ENCODE data around the gene BATF. TPM values are rescaled to one million over a fixed set of nuclear protein-coding genes. Genes with fewer than 3 reads are reported as not detected.

The BATF gene
- polyA plus RNA-seq, 1 of the 3 experiments (the other 2 are of a cell fraction), result not detected

- Histone ChIP-seq H4K20me1 (ENCODE audit: insufficient read depth) (no peaks in the 10 kb centered on the region), H2AFZ (ENCODE audit: low read depth) (no peak overlapping the region), H3K9ac (no peak overlapping the region), H3F3A (replicated peaks; ENCODE audit: insufficient read depth) (no peaks in the 10 kb centered on the region), H3K27ac (ENCODE audit: low read depth in 2 of 2, low read length in 1 of 2) (no peak overlapping the region), H3K79me2 (ENCODE audit: insufficient read depth) (no peaks in the 10 kb centered on the region), H3K4me2 (no peak overlapping the region), H3K4me1 (ENCODE audit: control insufficient read depth in 1 of 2, insufficient read depth in 2 of 2, low read depth in 1 of 2, low read length in 1 of 2) (no peaks in the 10 kb centered on the region), H3K36me3 (replicated peaks in 1 of 2; ENCODE audit: control insufficient read depth in 1 of 2, insufficient read depth in 2 of 2, low read length in 1 of 2) (no peaks in the 10 kb centered on the region), H3K9me2 (no peaks in the 10 kb centered on the region), H3K27me3 (ENCODE audit: insufficient read depth) (no peaks in the 10 kb centered on the region), H3K9me3 (no peaks in the 10 kb centered on the region), H3K4me3 (ENCODE audit: low read depth in 2 of 2, low read length in 1 of 2) (no peak overlapping the region)
- 56% methylated on average over 7 of the region's 7 CpGs for WGBS (ENCODE audit: low lambda C conversion rate)
- POLR2A ChIA-PET, result no interaction called here
- TF ChIP-seq ZBTB33 (IDR thresholded peaks at IDR 0.05; ENCODE audit: borderline replicate concordance, low read depth), result no peak
- CTCF ChIA-PET, result interaction anchor here (0.9 to 10.4 kb wide), 10 partner anchors 9 to 192 kb away, joined by 3 to 291 read pairs (median 13); no protein-coding TSS in a partner anchor
- DNase-seq, result no peak
These were observed 35.1 kb upstream of the BATF start for GRCh38 chr14:75487155-75487671.

- CTCF ChIA-PET, result interaction anchor here (0.6 to 10.4 kb wide), 58 partner anchors 8 to 516 kb away, joined by 3 to 291 read pairs (median 6); partner anchors contain the start of gene JDP2
- Histone ChIP-seq H3K4me3 (ENCODE audit: low read depth in 2 of 2, low read length in 1 of 2) (no peak overlapping the region), H3K79me2 (ENCODE audit: insufficient read depth) (no peaks in the 10 kb centered on the region), H3K27ac (ENCODE audit: low read depth in 2 of 2, low read length in 1 of 2) (no peak overlapping the region), H3K9ac (no peak overlapping the region), H3K9me2 (no peaks in the 10 kb centered on the region), H3K36me3 (replicated peaks in 1 of 2; ENCODE audit: control insufficient read depth in 1 of 2, insufficient read depth in 2 of 2, low read length in 1 of 2) (no peaks in the 10 kb centered on the region), H3K4me2 (no peak overlapping the region), H4K20me1 (ENCODE audit: insufficient read depth) (no peaks in the 10 kb centered on the region), H3K9me3 (no peaks in the 10 kb centered on the region), H3K27me3 (ENCODE audit: insufficient read depth) (no peaks in the 10 kb centered on the region), H3K4me1 (ENCODE audit: control insufficient read depth in 1 of 2, insufficient read depth in 2 of 2, low read depth in 1 of 2, low read length in 1 of 2) (no peaks in the 10 kb centered on the region), H2AFZ (ENCODE audit: low read depth) (no peak overlapping the region), H3F3A (replicated peaks; ENCODE audit: insufficient read depth) (peaks cover 3% of the 10 kb centered on the region)
- POLR2A ChIA-PET, result interaction anchor here (0.6 kb wide), 1 partner anchor 179 kb away, joined by 3 read pairs; no protein-coding TSS in a partner anchor
- WGBS (ENCODE audit: low lambda C conversion rate), result 82% methylated on average over 6 of the region's 6 CpGs
- TF ChIP-seq FOXJ3 (CRISPR knock-in tag; IDR thresholded peaks at IDR 0.05) (no peak), MEF2A (IDR thresholded peaks at IDR 0.05; ENCODE audit: borderline replicate concordance, low read depth) (no peak)
- TF ChIP-seq, protein P1, sequence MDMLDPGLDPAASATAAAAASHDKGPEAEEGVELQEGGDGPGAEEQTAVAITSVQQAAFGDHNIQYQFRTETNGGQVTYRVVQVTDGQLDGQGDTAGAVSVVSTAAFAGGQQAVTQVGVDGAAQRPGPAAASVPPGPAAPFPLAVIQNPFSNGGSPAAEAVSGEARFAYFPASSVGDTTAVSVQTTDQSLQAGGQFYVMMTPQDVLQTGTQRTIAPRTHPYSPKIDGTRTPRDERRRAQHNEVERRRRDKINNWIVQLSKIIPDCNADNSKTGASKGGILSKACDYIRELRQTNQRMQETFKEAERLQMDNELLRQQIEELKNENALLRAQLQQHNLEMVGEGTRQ (IDR thresholded peaks at IDR 0.05; ENCODE audit: borderline replicate concordance, low read depth, low read length), result no peak
- TF ChIP-seq, protein P2, sequence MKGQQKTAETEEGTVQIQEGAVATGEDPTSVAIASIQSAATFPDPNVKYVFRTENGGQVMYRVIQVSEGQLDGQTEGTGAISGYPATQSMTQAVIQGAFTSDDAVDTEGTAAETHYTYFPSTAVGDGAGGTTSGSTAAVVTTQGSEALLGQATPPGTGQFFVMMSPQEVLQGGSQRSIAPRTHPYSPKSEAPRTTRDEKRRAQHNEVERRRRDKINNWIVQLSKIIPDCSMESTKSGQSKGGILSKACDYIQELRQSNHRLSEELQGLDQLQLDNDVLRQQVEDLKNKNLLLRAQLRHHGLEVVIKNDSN (IDR thresholded peaks at IDR 0.05; ENCODE audit: borderline replicate concordance, low read depth), result no peak
- DNase-seq, result no peak
These were observed 32.8 kb upstream of the BATF start for GRCh38 chr14:75489480-75489837.
